H9 (cell line): ENCODE data around the gene SLC16A2. TPM values are rescaled to one million over a fixed set of nuclear protein-coding genes. Genes with fewer than 3 reads are reported as not detected.

Experiments used
- DNase-seq: peaks from one replicate; pipeline ENCODE4 v3.0.0-alpha.2; 2017
- H2AFZ ChIP-seq: one replicate; pipeline ENCODE4 v1.6.1; 2013; ENCODE audit warnings: mild to moderate bottlenecking, low read length, control low read depth, moderate library complexity
- H2AK5ac ChIP-seq: 2 replicates; pipeline ENCODE4 v1.6.1; 2013; ENCODE audit warnings: low read length, control low read depth, mixed read lengths; ENCODE audit not compliant: insufficient read length
- H2BK120ac ChIP-seq: one replicate; pipeline ENCODE4 v1.6.1; 2013; ENCODE audit warnings: low read depth, mild to moderate bottlenecking, low read length, control low read depth, inconsistent platforms; ENCODE audit not compliant: poor library complexity, severe bottlenecking
- H2BK12ac ChIP-seq: 2 replicates; pipeline ENCODE4 v1.6.1; 2013; ENCODE audit warnings: low read length, control low read depth, mixed read lengths, low read depth; ENCODE audit not compliant: insufficient read length
- H2BK15ac ChIP-seq: 2 replicates; pipeline ENCODE4 v1.6.1; 2013; ENCODE audit warnings: low read depth, low read length, control low read depth
- H2BK20ac ChIP-seq: one replicate; pipeline ENCODE4 v1.6.1; 2013; ENCODE audit warnings: low read depth, mild to moderate bottlenecking, low read length, control low read depth, inconsistent platforms; ENCODE audit not compliant: poor library complexity, severe bottlenecking
- H2BK5ac ChIP-seq: 2 replicates; pipeline ENCODE4 v1.6.1; 2013; ENCODE audit warnings: low read length, control low read depth, mixed read lengths; ENCODE audit not compliant: insufficient read length
- H3K14ac ChIP-seq: 2 replicates; pipeline ENCODE4 v1.6.1; 2013; ENCODE audit warnings: low read length, control low read depth; ENCODE audit not compliant: insufficient read depth
- H3K18ac ChIP-seq: 2 replicates; pipeline ENCODE4 v1.6.1; 2013; ENCODE audit warnings: low read depth, mild to moderate bottlenecking, mixed read lengths, low read length, control low read depth; ENCODE audit not compliant: insufficient read length
- H3K23ac ChIP-seq: 2 replicates; pipeline ENCODE4 v1.6.1; 2013; ENCODE audit warnings: low read length, control low read depth, mixed read lengths, low read depth; ENCODE audit not compliant: insufficient read length
- H3K23me2 ChIP-seq: 2 replicates; pipeline ENCODE4 v1.6.1; 2013; ENCODE audit warnings: low read depth, mild to moderate bottlenecking, mixed read lengths, low read length, control low read depth; ENCODE audit not compliant: insufficient read length, poor library complexity, severe bottlenecking
- H3K27ac ChIP-seq: 2 replicates; pipeline ENCODE4 v1.5.1; 2013; ENCODE audit warnings: low read length, control low read depth, mixed read lengths, low read depth; ENCODE audit not compliant: insufficient read length
- H3K27me3 ChIP-seq: 2 replicates; pipeline ENCODE4 v1.6.1; 2013; ENCODE audit warnings: low read length, control low read depth, inconsistent platforms; ENCODE audit not compliant: insufficient read depth
- H3K4ac ChIP-seq: 2 replicates; pipeline ENCODE4 v1.6.1; 2013; ENCODE audit warnings: low read depth, mild to moderate bottlenecking, control low read depth, inconsistent platforms, low read length, moderate library complexity
- H3K4me1 ChIP-seq: 2 replicates; pipeline ENCODE4 v1.6.1; 2013; ENCODE audit warnings: low read length, control low read depth, inconsistent platforms; ENCODE audit not compliant: insufficient read depth
- H3K4me2 ChIP-seq: 2 replicates; pipeline ENCODE4 v1.6.1; 2013; ENCODE audit warnings: low read length, control low read depth, mixed read lengths; ENCODE audit not compliant: insufficient read length, insufficient read depth
- H3K56ac ChIP-seq: 2 replicates; pipeline ENCODE4 v1.6.1; 2013; ENCODE audit warnings: low read depth, mild to moderate bottlenecking, mixed read lengths, low read length, control low read depth; ENCODE audit not compliant: insufficient read length
- H3K79me1 ChIP-seq: 2 replicates; pipeline ENCODE4 v1.6.1; 2013; ENCODE audit warnings: low read depth, mild to moderate bottlenecking, moderate library complexity, low read length, control low read depth, inconsistent platforms; ENCODE audit not compliant: insufficient read depth, poor library complexity, severe bottlenecking
- H3K79me2 ChIP-seq: 2 replicates; pipeline ENCODE4 v1.6.1; 2013; ENCODE audit warnings: low read length, control low read depth, inconsistent platforms; ENCODE audit not compliant: insufficient read depth
- H3K9ac ChIP-seq: 2 replicates; pipeline ENCODE4 v1.6.1; 2013; ENCODE audit warnings: low read length, control low read depth, mixed read lengths; ENCODE audit not compliant: insufficient read length; ENCODE audit errors: extremely low read depth
- H3K9me3 ChIP-seq: one replicate; pipeline ENCODE4 v1.6.1; 2013; ENCODE audit warnings: low read depth, low read length, inconsistent platforms; ENCODE audit not compliant: control insufficient read depth
- H3T11ph ChIP-seq: one replicate; pipeline ENCODE4 v1.6.1; 2013; ENCODE audit warnings: mild to moderate bottlenecking, low read length, control low read depth, inconsistent platforms
- H4K20me1 ChIP-seq: one replicate; pipeline ENCODE4 v1.6.1; 2013; ENCODE audit not compliant: control insufficient read depth, insufficient read length, insufficient read depth
- H4K5ac ChIP-seq: 2 replicates; pipeline ENCODE4 v1.6.1; 2013; ENCODE audit warnings: low read depth, mild to moderate bottlenecking, mixed read lengths, low read length, control low read depth; ENCODE audit not compliant: insufficient read length
- H4K8ac ChIP-seq: replicated peaks from 2 replicates; pipeline ENCODE4 v1.6.1; 2013; ENCODE audit warnings: low read length, control low read depth, mixed read lengths, low read depth; ENCODE audit not compliant: insufficient read length
- H4K91ac ChIP-seq: 2 replicates; pipeline ENCODE4 v1.6.1; 2013; ENCODE audit warnings: low read depth, mild to moderate bottlenecking, moderate library complexity, mixed read lengths, low read length, control low read depth; ENCODE audit not compliant: insufficient read length
- H3K27ac Mint-ChIP-seq, 3 experiments: 2 replicates in 2 of 3; 3 replicates in 1 of 3; pipeline ENCODE4 v1.8.0; 2020 to 2021; ENCODE audit warnings: mixed read lengths in 3 of 3, mild to moderate bottlenecking in 1 of 3, moderate library complexity in 1 of 3
- H3K27me3 Mint-ChIP-seq: 2 replicates; pipeline ENCODE4 v1.8.0; 2021; ENCODE audit warnings: low read depth, mild to moderate bottlenecking, moderate library complexity, mixed read lengths
- H3K36me3 Mint-ChIP-seq, 3 experiments: 2 replicates in 2 of 3; 3 replicates in 1 of 3; pipeline ENCODE4 v1.8.0; 2020 to 2021; ENCODE audit warnings: low read depth in 3 of 3, mixed read lengths in 3 of 3; ENCODE audit not compliant: insufficient read depth in 1 of 3
- H3K4me1 Mint-ChIP-seq, 2 experiments: 2 replicates each; pipeline ENCODE4 v1.8.0; 2020; ENCODE audit warnings: mixed read lengths in 2 of 2
- H3K4me3 Mint-ChIP-seq, 2 experiments: 2 replicates in 1 of 2; 3 replicates in 1 of 2; pipeline ENCODE4 v1.8.0; 2020 to 2021; ENCODE audit warnings: mild to moderate bottlenecking in 2 of 2, mixed read lengths in 2 of 2, moderate library complexity in 1 of 2
- H3K9me3 Mint-ChIP-seq, 2 experiments: 2 replicates in 1 of 2; 3 replicates in 1 of 2; pipeline ENCODE4 v1.8.0; 2020; ENCODE audit warnings: mild to moderate bottlenecking in 2 of 2, mixed read lengths in 2 of 2, moderate library complexity in 1 of 2
- CTCF ChIP-seq: fragments of 200-600 bp; sonication (generic); conservative IDR thresholded peaks from 3 replicates; pipeline ENCODE4 v1.8.0; 2021; ENCODE audit warnings: antibody characterized with exemption, mild to moderate bottlenecking
- total RNA-seq: library from RNA; stranded (reverse); gene quantifications from 2 replicates; pipeline ENCODE4 v1.2.1, GENCODE V29; 2021

The SLC16A2 gene
- total RNA-seq, 1 experiment from 2014 or later = 17.1 TPM

DNA sequence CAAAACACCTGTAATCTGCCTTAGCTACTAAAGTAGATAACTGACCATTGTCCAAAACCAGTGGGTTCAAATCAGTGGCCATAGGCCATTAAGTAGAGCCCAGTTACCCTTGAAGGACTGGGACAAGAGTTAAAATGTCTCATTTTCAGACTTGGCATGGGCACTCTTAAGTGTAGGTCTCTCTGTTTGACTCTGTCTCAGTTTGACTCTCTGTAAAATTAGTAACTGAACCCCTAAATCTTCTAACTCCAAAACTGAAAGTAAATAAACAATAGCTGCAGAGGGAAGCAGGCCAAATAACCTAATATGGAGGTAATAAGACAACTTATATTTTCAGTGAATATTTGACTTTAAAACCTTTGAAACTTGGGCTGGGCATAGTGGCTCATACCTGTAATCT is 89.1 kb downstream of the SLC16A2 start:
- Histone ChIP-seq H4K91ac (no peak overlapping the region), H3K4ac (no peak overlapping the region), H3K23me2 (no peaks in the 10 kb centered on the region), H2BK15ac (no peak overlapping the region), H2BK20ac (no peak overlapping the region), H2BK12ac (no peak overlapping the region), H4K20me1 (no peaks in the 10 kb centered on the region), H3K4me1 (peaks cover 5% of the 10 kb centered on the region; the same call in 1 of the 2 replicates), H3K27me3 (no peaks in the 10 kb centered on the region), H3K9me3 (no peaks in the 10 kb centered on the region), H3K18ac (no peak overlapping the region), H3K4me2 (no peak overlapping the region), H2AK5ac (no peak overlapping the region), H3K27ac (no peak overlapping the region), H3T11ph (no peak overlapping the region), H3K79me2 (no peaks in the 10 kb centered on the region), H3K14ac (no peak overlapping the region), H2BK5ac (no peak overlapping the region), H3K9ac (no peak overlapping the region), H2AFZ (no peak overlapping the region), H4K8ac (no peak overlapping the region), H3K23ac (no peak overlapping the region), H4K5ac (no peak overlapping the region), H2BK120ac (no peak overlapping the region), H3K79me1 (no peaks in the 10 kb centered on the region), H3K56ac (no peak overlapping the region)
- peaks cover 7 to 14% of the 10 kb centered on the region in 2 experiments for H3K4me1 Mint-ChIP-seq
- peaks cover 0 to 6% (median under 1%) of the 10 kb centered on the region in 3 experiments; a peak in 6 of 7 replicates for H3K36me3 Mint-ChIP-seq
- H3K27me3 Mint-ChIP-seq = no peaks in the 10 kb centered on the region
- no peak overlapping the region for H3K4me3 Mint-ChIP-seq
- H3K27ac Mint-ChIP-seq = no peak overlapping the region
- DNase-seq = no peak
- TF ChIP-seq CTCF = no peak
- peaks cover 17 to 52% of the 10 kb centered on the region in 2 experiments for H3K9me3 Mint-ChIP-seq
